SK-N-SH (cell line): ENCODE data around the gene CA5B. TPM values are rescaled to one million over a fixed set of nuclear protein-coding genes. Genes with fewer than 3 reads are reported as not detected.

Experiments
- CTCF ChIA-PET: fragments of 300-600, 350-600 bp; formaldehyde crosslinking; extraction: SDS; loops from one replicate; lab custom pipeline; 2021; lab: Yijun Ruan, JAX
- POLR2A ChIA-PET: fragments of 350-600 bp; sonication (Branson Sonifier 250); formaldehyde crosslinking; extraction: SDS; loops from one replicate; lab custom pipeline; 2020; ENCODE audit warnings: antibody characterized with exemption, inconsistent platforms; lab: Yijun Ruan, JAX
- DNase-seq: peaks from one replicate; pipeline ENCODE4 v3.0.0; 2012
- H2AFZ ChIP-seq: fragments of 200-600 bp; sonication (generic); 2 replicates; pipeline ENCODE4 v1.8.1; 2016; ENCODE audit warnings: antibody characterized with exemption, mild to moderate bottlenecking, low read depth
- H3F3A ChIP-seq: fragments of 200-600 bp; sonication (generic); replicated peaks from 2 replicates; pipeline ENCODE3; 2016; ENCODE audit warnings: antibody characterized with exemption, mild to moderate bottlenecking; ENCODE audit not compliant: insufficient read depth
- H3K27ac ChIP-seq, 2 experiments: fragments of 200-500 bp in 1 of 2; fragments of 200-600 bp in 1 of 2; sonication (Bioruptor generic) in 1 of 2; sonication (generic), shearing (Covaris generic) in 1 of 2; 2 replicates each; pipeline versions ENCODE4 v1.5.1 to v1.6.1; 2014 to 2016; ENCODE audit warnings: low read depth in 2 of 2, inconsistent platforms in 1 of 2, low read length in 1 of 2, mild to moderate bottlenecking in 1 of 2, mixed read lengths in 1 of 2
- H3K27me3 ChIP-seq: fragments of 200-600 bp; sonication (generic), shearing (Covaris generic); 2 replicates; pipeline ENCODE4 v1.6.1; 2016; ENCODE audit warnings: mixed run types; ENCODE audit not compliant: insufficient read depth
- H3K36me3 ChIP-seq, 2 experiments: fragments of 200-500 bp in 1 of 2; fragments of 200-600 bp in 1 of 2; sonication (Bioruptor generic) in 1 of 2; sonication (generic) in 1 of 2; replicated peaks in 1 of 2; 2 replicates each; pipeline versions ENCODE3 to v1.5.1; 2014 to 2016; ENCODE audit warnings: low read length in 1 of 2, mild to moderate bottlenecking in 1 of 2; ENCODE audit not compliant: insufficient read depth in 2 of 2, control insufficient read depth in 1 of 2
- H3K4me1 ChIP-seq, 2 experiments: fragments of 200-500 bp in 1 of 2; fragments of 200-600 bp in 1 of 2; sonication (Bioruptor generic) in 1 of 2; sonication (generic), shearing (Covaris generic) in 1 of 2; 2 replicates each; pipeline versions ENCODE4 v1.5.1 to v1.6.1; 2014 to 2016; ENCODE audit warnings: low read depth in 1 of 2, low read length in 1 of 2, mixed run types in 1 of 2; ENCODE audit not compliant: insufficient read depth in 2 of 2, control insufficient read depth in 1 of 2
- H3K4me2 ChIP-seq: fragments of 200-600 bp; sonication (generic), shearing (Covaris generic); 2 replicates; pipeline ENCODE4 v1.6.1; 2017; ENCODE audit warnings: mixed run types
- H3K4me3 ChIP-seq, 2 experiments: fragments of 200-500 bp in 1 of 2; fragments of 200-600 bp in 1 of 2; sonication (Bioruptor generic) in 1 of 2; sonication (generic), shearing (Covaris generic) in 1 of 2; 2 replicates each; pipeline versions ENCODE4 v1.5.1 to v1.8.1; 2014 to 2016; ENCODE audit warnings: low read depth in 2 of 2, inconsistent platforms in 1 of 2, low read length in 1 of 2, mild to moderate bottlenecking in 1 of 2, mixed read lengths in 1 of 2, moderate library complexity in 1 of 2
- H3K79me2 ChIP-seq: fragments of 200-600 bp; sonication (generic); 2 replicates; pipeline ENCODE4 v1.8.1; 2017; ENCODE audit warnings: mild to moderate bottlenecking; ENCODE audit not compliant: insufficient read depth
- H3K9ac ChIP-seq: fragments of 200-600 bp; sonication (generic); 2 replicates; pipeline ENCODE4 v1.6.1; 2017; ENCODE audit warnings: mixed run types
- H3K9me2 ChIP-seq: fragments of 200-600 bp; sonication (generic); 2 replicates; pipeline ENCODE4 v1.6.1; 2017; ENCODE audit warnings: mixed run types
- H3K9me3 ChIP-seq: fragments of 200-600 bp; sonication (generic); 2 replicates; pipeline ENCODE4 v1.6.1; 2017; ENCODE audit warnings: mixed run types, mild to moderate bottlenecking, moderate library complexity
- H4K20me1 ChIP-seq: fragments of 200-600 bp; sonication (generic); 2 replicates; pipeline ENCODE4 v1.6.1; 2017; ENCODE audit warnings: mild to moderate bottlenecking, mixed run types; ENCODE audit not compliant: insufficient read depth
- CHD2 ChIP-seq: fragments of 150-350 bp; IDR thresholded peaks from 2 replicates; pipeline ENCODE4 v1.6.1; 2018; ENCODE audit warnings: low read length; ENCODE audit not compliant: partially characterized antibody
- FOSL2 ChIP-seq: IDR thresholded peaks from 2 replicates; pipeline ENCODE4 v1.4.0; 2012; ENCODE audit warnings: low read depth, mild to moderate bottlenecking, moderate library complexity, borderline replicate concordance
- FOXJ3 ChIP-seq: sonication (generic); formaldehyde crosslinking; IDR thresholded peaks from 2 replicates; pipeline ENCODE4 v1.5.1; 2020; ENCODE audit warnings: mild to moderate bottlenecking, missing genetic modification reagents
- GATA2 ChIP-seq: sonication (generic); formaldehyde crosslinking; IDR thresholded peaks from 2 replicates; pipeline ENCODE4 v1.5.0; 2020; ENCODE audit warnings: mild to moderate bottlenecking, missing genetic modification reagents
- JUND ChIP-seq: IDR thresholded peaks from 2 replicates; pipeline ENCODE4 v1.4.0; 2012
- MEF2A ChIP-seq: IDR thresholded peaks from 2 replicates; pipeline ENCODE4 v1.4.0; 2012; ENCODE audit warnings: low read depth, borderline replicate concordance
- NRF1 ChIP-seq: IDR thresholded peaks from 2 replicates; pipeline ENCODE4 v1.6.1; 2012; ENCODE audit warnings: low read depth, mild to moderate bottlenecking, low read length
- RCOR1 ChIP-seq: fragments of 150-350 bp; IDR thresholded peaks from 2 replicates; pipeline ENCODE4 v1.6.1; 2017; ENCODE audit warnings: antibody characterized with exemption, low read length
- RFX5 ChIP-seq: IDR thresholded peaks from 2 replicates; pipeline ENCODE4 v1.6.1; 2012; ENCODE audit warnings: mild to moderate bottlenecking, improper control_type of control experiment, low read length
- RXRA ChIP-seq: IDR thresholded peaks from 2 replicates; pipeline ENCODE4 v1.4.0; 2012; ENCODE audit warnings: low read depth, mild to moderate bottlenecking, borderline replicate concordance
- SMC3 ChIP-seq: IDR thresholded peaks from 2 replicates; pipeline ENCODE4 v1.6.1; 2012; ENCODE audit warnings: low read depth, low read length, improper control_type of control experiment
- TAF1 ChIP-seq: IDR thresholded peaks from 2 replicates; pipeline ENCODE4 v1.6.1; 2012; ENCODE audit warnings: low read depth, mild to moderate bottlenecking, low read length, moderate library complexity, borderline replicate concordance
- TCF12 ChIP-seq: IDR thresholded peaks from 2 replicates; pipeline ENCODE4 v1.4.0; 2012
- TEAD4 ChIP-seq: IDR thresholded peaks from 2 replicates; pipeline ENCODE4 v1.4.0; 2012; ENCODE audit warnings: mild to moderate bottlenecking, borderline replicate concordance; ENCODE audit not compliant: insufficient read depth
- WGBS: methylation state at CpG from one replicate; pipeline ENCODE4 v1.1.6; 2017; ENCODE audit warnings: low lambda C conversion rate; 5-methylcytosine and 5-hydroxymethylcytosine counted together
- polyA plus RNA-seq, 3 experiments: library from polyadenylated mRNA; depleted of rRNA; stranded (reverse); fragments of >200 nt; gene quantifications; 2 replicates each; pipeline ENCODE4 v1.2.3, GENCODE V29; 2012
- TF ChIP-seq, protein P1 (sequence below): fragments of 200-600 bp; sonication (generic); IDR thresholded peaks from 2 replicates; pipeline ENCODE4 v1.6.1; 2017; ENCODE audit warnings: antibody characterized with exemption, mild to moderate bottlenecking, moderate library complexity
- TF ChIP-seq, protein P2 (sequence below): IDR thresholded peaks from 2 replicates; pipeline ENCODE4 v1.6.1; 2012; ENCODE audit warnings: mild to moderate bottlenecking, low read depth, low read length, moderate library complexity
- TF ChIP-seq, protein P3 (sequence below): IDR thresholded peaks from 2 replicates; pipeline ENCODE4; 2012
- TF ChIP-seq, protein P4 (sequence below): IDR thresholded peaks from 2 replicates; pipeline ENCODE4 v1.4.0; 2012; ENCODE audit warnings: low read depth, borderline replicate concordance

CA5B gene
- polyA plus RNA-seq, 1 of the 3 experiments (the other 2 are of a cell fraction), result 4.4 TPM

DNA sequence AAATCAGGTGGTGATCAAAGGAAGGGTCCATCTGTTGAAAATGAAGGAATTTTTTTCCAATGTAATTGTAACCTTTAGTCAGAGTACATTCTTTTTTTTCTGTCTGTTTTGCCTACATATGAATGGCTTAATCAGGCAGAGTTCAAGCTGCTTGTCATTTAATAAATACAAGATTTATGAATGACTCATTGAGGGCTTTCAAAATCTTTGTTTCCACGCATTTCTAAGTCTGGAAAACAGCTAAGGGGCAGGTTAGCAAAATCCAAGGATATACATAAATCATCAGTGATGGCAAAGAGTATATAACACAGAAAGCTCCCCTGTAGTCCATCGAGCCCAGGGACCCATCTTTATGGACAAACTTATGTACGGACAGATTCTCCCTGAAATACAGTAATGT, 1.8 kb downstream of the CA5B start:
- H3K9ac ChIP-seq, result no peak overlapping the region
- H3K4me2 ChIP-seq, result no peak overlapping the region
- no peaks in the 10 kb centered on the region for H3K9me3 ChIP-seq
- H3K9me2 ChIP-seq, result no peaks in the 10 kb centered on the region
- H3K27me3 ChIP-seq, result no peaks in the 10 kb centered on the region
- no peak overlapping the region for H3K27ac ChIP-seq
- WGBS, result 78% methylated on average over 3 of the region's 3 CpGs
- no peak overlapping the region for H2AFZ ChIP-seq
- POLR2A ChIA-PET, result no interaction called here
- no peaks in the 10 kb centered on the region for H3K36me3 ChIP-seq
- H4K20me1 ChIP-seq, result no peaks in the 10 kb centered on the region
- no peak for DNase-seq
- H3F3A ChIP-seq, result peaks cover 16% of the 10 kb centered on the region
- TF ChIP-seq MEF2A (no peak), RXRA (no peak), GATA2 (CRISPR knock-in tag) (no peak)
- TF ChIP-seq, all 33 proteins: peak for 0
- CTCF ChIA-PET, result interaction anchor here (0.8 to 1.3 kb wide), 2 partner anchors 22 to 52 kb away, joined by 3 to 4 read pairs; no protein-coding TSS in a partner anchor
- Histone ChIP-seq H3K4me3 (no peak overlapping the region), H3K79me2 (no peaks in the 10 kb centered on the region), H3K4me1 (peaks cover 5 to 10% of the 10 kb centered on the region in 2 experiments; a peak in 2 of 4 replicates)

DNA sequence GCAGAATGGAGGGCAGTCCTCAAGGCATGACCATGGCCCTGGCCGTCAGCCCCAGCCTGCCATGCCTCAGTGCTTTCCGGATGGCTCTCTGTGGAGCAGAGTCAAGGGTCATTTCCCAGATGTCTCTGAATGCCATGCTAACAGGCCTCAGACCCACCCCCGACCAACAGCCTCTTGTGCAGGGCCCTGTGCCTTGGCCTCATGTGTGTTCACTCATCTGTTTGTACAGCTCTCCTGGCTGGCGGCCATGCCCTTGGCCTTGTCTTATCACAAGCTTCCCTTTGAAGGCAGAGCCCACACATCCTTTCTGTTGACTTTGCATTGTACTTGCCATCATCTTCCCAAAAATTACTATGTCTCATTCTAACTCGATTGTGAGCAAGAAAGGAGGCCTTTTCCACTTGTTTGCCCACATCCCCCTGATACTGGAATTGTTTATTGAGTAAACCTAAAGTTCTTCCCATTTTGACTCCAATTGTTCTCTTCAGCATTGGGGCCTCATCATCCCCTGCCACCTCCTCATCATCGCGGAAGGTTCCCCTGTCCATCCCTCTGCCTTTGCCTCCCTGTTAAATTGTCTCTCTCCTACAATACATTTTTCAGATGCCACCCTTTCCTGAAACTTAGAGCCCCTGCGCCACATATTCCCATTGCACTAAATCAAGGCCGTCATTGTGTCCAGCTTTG, 6.3 kb downstream of the CA5B start:
- no peaks in the 10 kb centered on the region for H4K20me1 ChIP-seq
- no peak overlapping the region for H3K27ac ChIP-seq
- no peak for DNase-seq
- H3K9me2 ChIP-seq, result no peaks in the 10 kb centered on the region
- POLR2A ChIA-PET, result no interaction called here
- WGBS, result 92% methylated on average over 9 of the region's 9 CpGs
- no peaks in the 10 kb centered on the region for H3K27me3 ChIP-seq
- no peak overlapping the region for H3K4me2 ChIP-seq
- H2AFZ ChIP-seq, result no peak overlapping the region
- peaks cover 4% of the 10 kb centered on the region for H3F3A ChIP-seq
- no peak overlapping the region for H3K4me3 ChIP-seq
- no peak overlapping the region for H3K9ac ChIP-seq
- H3K79me2 ChIP-seq, result no peaks in the 10 kb centered on the region
- CTCF ChIA-PET, result no interaction called here
- no peaks in the 10 kb centered on the region for H3K9me3 ChIP-seq
- H3K4me1 ChIP-seq, result peaks cover 0 to 4% of the 10 kb centered on the region in 2 experiments; a peak in 1 of 4 replicates
- H3K36me3 ChIP-seq, result peaks cover 0 to 3% of the 10 kb centered on the region in 2 experiments
- TF ChIP-seq TEAD4, result no peak
- no peak for TF ChIP-seq SMC3
- no peak for TF ChIP-seq RCOR1
- no peak for TF ChIP-seq RFX5
- no peak for TF ChIP-seq GATA2 (CRISPR knock-in tag)
- TF ChIP-seq, protein P1, sequence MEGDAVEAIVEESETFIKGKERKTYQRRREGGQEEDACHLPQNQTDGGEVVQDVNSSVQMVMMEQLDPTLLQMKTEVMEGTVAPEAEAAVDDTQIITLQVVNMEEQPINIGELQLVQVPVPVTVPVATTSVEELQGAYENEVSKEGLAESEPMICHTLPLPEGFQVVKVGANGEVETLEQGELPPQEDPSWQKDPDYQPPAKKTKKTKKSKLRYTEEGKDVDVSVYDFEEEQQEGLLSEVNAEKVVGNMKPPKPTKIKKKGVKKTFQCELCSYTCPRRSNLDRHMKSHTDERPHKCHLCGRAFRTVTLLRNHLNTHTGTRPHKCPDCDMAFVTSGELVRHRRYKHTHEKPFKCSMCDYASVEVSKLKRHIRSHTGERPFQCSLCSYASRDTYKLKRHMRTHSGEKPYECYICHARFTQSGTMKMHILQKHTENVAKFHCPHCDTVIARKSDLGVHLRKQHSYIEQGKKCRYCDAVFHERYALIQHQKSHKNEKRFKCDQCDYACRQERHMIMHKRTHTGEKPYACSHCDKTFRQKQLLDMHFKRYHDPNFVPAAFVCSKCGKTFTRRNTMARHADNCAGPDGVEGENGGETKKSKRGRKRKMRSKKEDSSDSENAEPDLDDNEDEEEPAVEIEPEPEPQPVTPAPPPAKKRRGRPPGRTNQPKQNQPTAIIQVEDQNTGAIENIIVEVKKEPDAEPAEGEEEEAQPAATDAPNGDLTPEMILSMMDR, result no peak
- no peak for TF ChIP-seq JUND
- TF ChIP-seq, protein P2, sequence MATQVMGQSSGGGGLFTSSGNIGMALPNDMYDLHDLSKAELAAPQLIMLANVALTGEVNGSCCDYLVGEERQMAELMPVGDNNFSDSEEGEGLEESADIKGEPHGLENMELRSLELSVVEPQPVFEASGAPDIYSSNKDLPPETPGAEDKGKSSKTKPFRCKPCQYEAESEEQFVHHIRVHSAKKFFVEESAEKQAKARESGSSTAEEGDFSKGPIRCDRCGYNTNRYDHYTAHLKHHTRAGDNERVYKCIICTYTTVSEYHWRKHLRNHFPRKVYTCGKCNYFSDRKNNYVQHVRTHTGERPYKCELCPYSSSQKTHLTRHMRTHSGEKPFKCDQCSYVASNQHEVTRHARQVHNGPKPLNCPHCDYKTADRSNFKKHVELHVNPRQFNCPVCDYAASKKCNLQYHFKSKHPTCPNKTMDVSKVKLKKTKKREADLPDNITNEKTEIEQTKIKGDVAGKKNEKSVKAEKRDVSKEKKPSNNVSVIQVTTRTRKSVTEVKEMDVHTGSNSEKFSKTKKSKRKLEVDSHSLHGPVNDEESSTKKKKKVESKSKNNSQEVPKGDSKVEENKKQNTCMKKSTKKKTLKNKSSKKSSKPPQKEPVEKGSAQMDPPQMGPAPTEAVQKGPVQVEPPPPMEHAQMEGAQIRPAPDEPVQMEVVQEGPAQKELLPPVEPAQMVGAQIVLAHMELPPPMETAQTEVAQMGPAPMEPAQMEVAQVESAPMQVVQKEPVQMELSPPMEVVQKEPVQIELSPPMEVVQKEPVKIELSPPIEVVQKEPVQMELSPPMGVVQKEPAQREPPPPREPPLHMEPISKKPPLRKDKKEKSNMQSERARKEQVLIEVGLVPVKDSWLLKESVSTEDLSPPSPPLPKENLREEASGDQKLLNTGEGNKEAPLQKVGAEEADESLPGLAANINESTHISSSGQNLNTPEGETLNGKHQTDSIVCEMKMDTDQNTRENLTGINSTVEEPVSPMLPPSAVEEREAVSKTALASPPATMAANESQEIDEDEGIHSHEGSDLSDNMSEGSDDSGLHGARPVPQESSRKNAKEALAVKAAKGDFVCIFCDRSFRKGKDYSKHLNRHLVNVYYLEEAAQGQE, result no peak
- TF ChIP-seq NRF1, result no peak
- TF ChIP-seq FOSL2, result no peak
- TF ChIP-seq CHD2, result no peak
- TF ChIP-seq, protein P3, sequence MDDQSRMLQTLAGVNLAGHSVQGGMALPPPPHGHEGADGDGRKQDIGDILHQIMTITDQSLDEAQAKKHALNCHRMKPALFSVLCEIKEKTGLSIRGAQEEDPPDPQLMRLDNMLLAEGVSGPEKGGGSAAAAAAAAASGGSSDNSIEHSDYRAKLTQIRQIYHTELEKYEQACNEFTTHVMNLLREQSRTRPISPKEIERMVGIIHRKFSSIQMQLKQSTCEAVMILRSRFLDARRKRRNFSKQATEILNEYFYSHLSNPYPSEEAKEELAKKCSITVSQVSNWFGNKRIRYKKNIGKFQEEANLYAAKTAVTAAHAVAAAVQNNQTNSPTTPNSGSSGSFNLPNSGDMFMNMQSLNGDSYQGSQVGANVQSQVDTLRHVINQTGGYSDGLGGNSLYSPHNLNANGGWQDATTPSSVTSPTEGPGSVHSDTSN, result no peak
- TF ChIP-seq, protein P4, sequence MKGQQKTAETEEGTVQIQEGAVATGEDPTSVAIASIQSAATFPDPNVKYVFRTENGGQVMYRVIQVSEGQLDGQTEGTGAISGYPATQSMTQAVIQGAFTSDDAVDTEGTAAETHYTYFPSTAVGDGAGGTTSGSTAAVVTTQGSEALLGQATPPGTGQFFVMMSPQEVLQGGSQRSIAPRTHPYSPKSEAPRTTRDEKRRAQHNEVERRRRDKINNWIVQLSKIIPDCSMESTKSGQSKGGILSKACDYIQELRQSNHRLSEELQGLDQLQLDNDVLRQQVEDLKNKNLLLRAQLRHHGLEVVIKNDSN, result no peak
- TF ChIP-seq TAF1, result no peak
- TF ChIP-seq FOXJ3 (CRISPR knock-in tag), result no peak
- no peak for TF ChIP-seq MEF2A
- no peak for TF ChIP-seq TCF12
